ENCODE data around the gene LRRC74A. TPM values are rescaled to one million over a fixed set of nuclear protein-coding genes. Genes with fewer than 3 reads are reported as not detected.

LRRC74A gene
- total RNA-seq, 4 donors from 2014 or later = not detected

DNA sequence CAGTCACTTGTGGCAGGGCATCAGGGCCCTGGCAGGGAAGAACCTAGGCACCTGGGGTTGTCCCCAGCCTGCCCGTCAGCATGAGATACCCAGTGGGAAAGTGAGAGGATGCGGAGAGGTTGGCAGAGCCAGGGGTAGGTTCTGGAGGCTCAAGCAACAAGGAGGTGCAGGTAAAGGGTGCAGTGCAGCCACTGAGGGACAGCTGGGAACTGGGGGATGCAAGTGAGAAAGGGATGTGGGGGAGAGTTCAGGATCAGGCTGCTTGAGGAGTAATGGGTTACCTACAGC lies 46.2 kb upstream of the LRRC74A start:
- 100% methylated on average over 2 of the region's 2 CpGs for WGBS, 2 donors

DNA sequence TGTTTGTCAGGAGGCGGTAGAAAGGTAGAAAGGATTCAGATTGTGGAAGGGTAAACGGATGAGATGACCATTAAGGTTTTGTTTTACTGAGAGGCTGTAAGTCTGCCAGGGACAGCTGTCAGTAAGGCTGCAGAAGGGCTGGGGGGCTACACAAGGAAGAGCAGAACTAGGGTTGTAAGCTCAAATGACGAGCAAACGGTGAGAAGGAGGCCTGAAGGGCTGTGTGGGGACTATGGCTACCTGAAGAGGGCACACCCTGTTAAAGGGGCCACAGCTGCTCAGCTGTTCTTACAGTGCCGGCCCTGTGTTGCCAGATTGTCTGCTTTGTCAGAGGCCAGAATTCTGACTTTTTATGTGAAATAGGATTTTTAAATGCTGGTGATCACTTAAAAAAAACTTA lies 45.8 kb upstream of the LRRC74A start:
- H3K4me3 ChIP-seq (ENCODE audit: low read depth, poor library complexity, severe bottlenecking) = no peak overlapping the region
- peak in 1 of 2 donors; percentile 52 for DNase-seq (ENCODE audit: low spot score in 2 of 2)
- intact Hi-C loops (cut with DNase I; ENCODE audit: low total_unique reads) = no loop called here
- WGBS, 2 donors = 60 to 79% methylated on average over 5 of the region's 5 CpGs
- TF ChIP-seq, protein P1, sequence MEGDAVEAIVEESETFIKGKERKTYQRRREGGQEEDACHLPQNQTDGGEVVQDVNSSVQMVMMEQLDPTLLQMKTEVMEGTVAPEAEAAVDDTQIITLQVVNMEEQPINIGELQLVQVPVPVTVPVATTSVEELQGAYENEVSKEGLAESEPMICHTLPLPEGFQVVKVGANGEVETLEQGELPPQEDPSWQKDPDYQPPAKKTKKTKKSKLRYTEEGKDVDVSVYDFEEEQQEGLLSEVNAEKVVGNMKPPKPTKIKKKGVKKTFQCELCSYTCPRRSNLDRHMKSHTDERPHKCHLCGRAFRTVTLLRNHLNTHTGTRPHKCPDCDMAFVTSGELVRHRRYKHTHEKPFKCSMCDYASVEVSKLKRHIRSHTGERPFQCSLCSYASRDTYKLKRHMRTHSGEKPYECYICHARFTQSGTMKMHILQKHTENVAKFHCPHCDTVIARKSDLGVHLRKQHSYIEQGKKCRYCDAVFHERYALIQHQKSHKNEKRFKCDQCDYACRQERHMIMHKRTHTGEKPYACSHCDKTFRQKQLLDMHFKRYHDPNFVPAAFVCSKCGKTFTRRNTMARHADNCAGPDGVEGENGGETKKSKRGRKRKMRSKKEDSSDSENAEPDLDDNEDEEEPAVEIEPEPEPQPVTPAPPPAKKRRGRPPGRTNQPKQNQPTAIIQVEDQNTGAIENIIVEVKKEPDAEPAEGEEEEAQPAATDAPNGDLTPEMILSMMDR (IDR thresholded peaks at IDR 0.05) = no peak
- TF ChIP-seq POLR2A (IDR thresholded peaks at IDR 0.05) = no peak

More for the DNA sequence above, 46.2 kb upstream of the LRRC74A start:
- no peak for DNase-seq (ENCODE audit: low spot score in 2 of 2)
- H3K4me3 ChIP-seq (ENCODE audit: low read depth, poor library complexity, severe bottlenecking) = no peak overlapping the region
- TF ChIP-seq, protein P1 (IDR thresholded peaks at IDR 0.05) = no peak
- TF ChIP-seq POLR2A (IDR thresholded peaks at IDR 0.05) = no peak
- intact Hi-C loops (cut with DNase I; ENCODE audit: low total_unique reads) = no loop called here

DNA sequence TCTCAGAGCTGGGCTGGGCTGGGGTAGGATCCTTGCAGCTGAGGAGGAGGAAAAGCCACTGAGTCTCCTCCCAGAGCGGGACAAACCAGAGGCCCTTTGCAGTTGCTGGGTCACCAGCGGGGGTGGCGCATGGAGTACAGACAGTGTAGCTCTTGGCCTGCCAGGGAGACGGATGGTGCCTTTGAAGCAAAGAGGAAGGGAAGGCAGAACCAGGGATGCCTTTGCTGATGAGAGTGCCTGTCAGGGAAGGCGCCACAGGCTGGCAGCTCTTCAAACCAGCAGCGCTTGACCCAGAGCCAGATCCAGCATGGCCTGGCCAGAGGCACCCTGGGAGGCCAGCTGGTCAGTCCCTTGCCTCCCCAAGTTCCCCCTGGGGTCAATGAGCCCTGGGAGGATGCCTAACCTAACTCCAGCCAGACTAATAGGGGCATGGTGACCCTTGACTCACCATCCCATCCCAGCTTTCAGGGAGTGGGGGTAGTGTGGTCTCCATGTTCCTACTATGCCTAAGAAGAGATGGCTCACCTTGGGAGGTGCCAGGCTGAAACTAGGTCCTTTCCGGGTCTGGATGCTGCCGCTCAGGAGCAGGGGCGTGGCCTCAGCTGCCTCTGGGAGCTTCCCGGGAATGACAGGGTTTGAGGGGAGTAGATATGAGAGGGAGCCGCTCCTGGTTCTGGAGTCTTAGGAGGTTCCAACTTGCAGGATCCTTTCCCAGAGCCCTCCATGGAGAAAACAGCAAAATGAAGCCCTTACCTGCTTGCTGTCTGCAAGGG lies 45.1 kb upstream of the LRRC74A start:
- WGBS, 2 donors = 82 to 83% methylated on average over 11 of the region's 11 CpGs
- no peak for TF ChIP-seq POLR2A (IDR thresholded peaks at IDR 0.05)
- TF ChIP-seq, protein P1 (IDR thresholded peaks at IDR 0.05) = no peak
- intact Hi-C loops (cut with DNase I; ENCODE audit: low total_unique reads) = no loop called here
- no peak overlapping the region for H3K4me3 ChIP-seq (ENCODE audit: low read depth, poor library complexity, severe bottlenecking)
- DNase-seq (ENCODE audit: low spot score in 2 of 2) = peak in 1 of 2 donors; percentile 78

DNA sequence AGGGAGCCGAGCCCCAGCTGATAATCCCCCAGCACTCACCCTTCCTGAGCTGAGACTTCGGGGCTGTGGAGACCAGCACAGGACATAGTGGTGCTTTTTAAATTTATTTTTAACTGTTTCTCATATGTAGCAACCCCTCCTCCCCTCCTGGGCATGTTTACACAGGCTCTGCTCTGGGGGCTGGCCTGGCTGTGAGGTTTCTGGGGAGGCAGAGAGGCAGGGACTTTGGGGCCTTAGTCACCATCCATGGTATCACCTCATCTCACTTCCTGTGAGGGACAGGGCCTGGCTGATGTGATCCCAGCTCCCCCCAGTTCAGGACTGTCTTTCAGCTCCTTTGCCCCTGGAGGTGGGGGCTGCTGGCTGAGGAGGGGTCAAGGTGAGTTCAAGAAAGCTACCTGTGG lies 44.6 kb upstream of the LRRC74A start:
- intact Hi-C loops (cut with DNase I; ENCODE audit: low total_unique reads) = no loop called here
- no peak for TF ChIP-seq POLR2A (IDR thresholded peaks at IDR 0.05)
- TF ChIP-seq, protein P1 (IDR thresholded peaks at IDR 0.05) = no peak
- peak in 1 of 2 donors; percentile 82 for DNase-seq (ENCODE audit: low spot score in 2 of 2)
- H3K4me3 ChIP-seq (ENCODE audit: low read depth, poor library complexity, severe bottlenecking) = no peak overlapping the region
- 66 to 86% methylated on average over 2 of the region's 2 CpGs for WGBS, 2 donors

DNA sequence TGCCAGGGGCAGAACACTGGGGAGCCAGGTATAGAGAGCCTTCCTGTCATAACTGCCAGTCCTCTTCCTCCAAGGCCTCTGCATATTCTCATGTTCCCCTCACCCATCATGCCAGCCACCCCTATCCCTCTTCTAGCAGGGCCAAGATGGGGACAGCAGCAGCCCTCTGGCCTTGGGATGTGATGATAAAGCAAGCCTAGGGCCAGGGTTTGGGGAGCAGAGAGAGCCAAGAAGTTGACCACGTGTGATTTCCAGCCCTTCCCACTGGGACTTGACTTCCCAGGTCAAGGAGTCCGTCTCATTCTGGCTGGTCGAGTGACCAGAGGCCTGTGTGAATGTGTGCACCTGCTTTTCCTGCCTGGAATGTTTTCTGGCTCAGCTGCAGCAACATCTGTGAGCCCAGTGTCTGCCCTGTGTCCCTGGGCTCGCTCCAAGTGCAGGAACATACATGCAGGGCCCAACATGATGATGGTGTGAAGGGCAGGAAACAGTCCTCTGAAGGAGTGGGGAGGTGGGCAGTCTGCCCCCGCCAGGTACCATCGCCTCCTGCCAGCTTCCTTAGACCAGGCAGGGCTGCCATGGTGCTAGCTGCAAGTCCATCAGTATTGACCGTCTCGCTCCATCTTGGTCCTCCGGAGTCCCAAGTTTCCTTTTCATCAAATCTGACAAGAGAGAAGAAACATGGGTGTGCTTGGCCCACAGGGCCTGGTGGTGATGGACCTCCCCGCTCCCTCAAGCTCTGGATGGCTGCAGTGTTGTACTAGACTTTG lies 43.9 kb upstream of the LRRC74A start:
- peak in 1 of 2 donors; percentile 79 for DNase-seq (ENCODE audit: low spot score in 2 of 2)
- H3K4me3 ChIP-seq (ENCODE audit: low read depth, poor library complexity, severe bottlenecking) = no peak overlapping the region
- TF ChIP-seq POLR2A (IDR thresholded peaks at IDR 0.05) = no peak
- intact Hi-C loops (cut with DNase I; ENCODE audit: low total_unique reads) = no loop called here
- 84 to 89% methylated on average over 8 to 10 of the region's 10 CpGs for WGBS, 2 donors

DNA sequence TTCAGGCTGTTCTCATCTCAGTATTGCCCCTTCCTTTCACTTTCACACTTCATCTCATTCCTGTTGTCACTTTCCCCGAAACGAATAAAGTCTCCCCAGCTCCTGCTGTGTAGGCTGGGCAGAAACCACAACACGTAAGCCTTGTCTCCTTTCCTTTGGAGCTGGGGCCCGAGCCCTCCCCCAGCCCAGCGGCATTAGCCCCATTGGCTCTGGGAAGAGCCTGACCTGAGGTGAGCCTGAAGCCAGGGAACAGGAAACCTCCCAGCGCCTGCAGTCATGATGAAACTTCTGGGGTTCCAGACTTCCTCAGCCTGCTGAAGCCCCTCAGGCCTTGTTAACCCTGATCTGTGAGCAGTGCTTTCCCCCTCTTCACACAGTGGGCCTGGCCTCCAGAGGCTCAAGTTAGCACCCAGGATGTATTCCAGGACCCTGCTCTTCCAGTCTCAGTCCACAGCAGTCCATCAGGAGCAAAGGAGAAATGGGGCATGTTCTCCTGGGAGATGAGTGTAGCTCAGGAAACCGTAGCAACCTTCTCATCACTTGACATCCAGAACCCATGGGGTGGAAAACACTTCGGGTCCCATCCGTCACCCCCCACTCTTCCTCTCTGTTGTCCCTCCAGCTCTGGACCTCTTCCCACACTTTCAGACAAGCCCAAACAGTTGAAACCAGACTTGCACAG lies 43.2 kb upstream of the LRRC74A start:
- intact Hi-C loops (cut with DNase I; ENCODE audit: low total_unique reads) = no loop called here
- WGBS, 2 donors = 60 to 61% methylated on average over 8 to 9 of the region's 9 CpGs
- DNase-seq (ENCODE audit: low spot score in 2 of 2) = peak in 1 of 2 donors; percentile 78
- TF ChIP-seq POLR2A (IDR thresholded peaks at IDR 0.05) = no peak
- TF ChIP-seq, protein P1 (IDR thresholded peaks at IDR 0.05) = no peak
- no peak overlapping the region for H3K4me3 ChIP-seq (ENCODE audit: low read depth, poor library complexity, severe bottlenecking)

All from lower leg skin (tissue), 4 donors.